ENCODE results near the gene KIF26B. TPM values are rescaled to one million over a fixed set of nuclear protein-coding genes. Genes with fewer than 3 reads are reported as not detected.

The KIF26B gene
- total and polyA plus RNA-seq, 8 donors, result 0.15 to 3.2 (median 0.89) TPM; not detected in 1

DNA sequence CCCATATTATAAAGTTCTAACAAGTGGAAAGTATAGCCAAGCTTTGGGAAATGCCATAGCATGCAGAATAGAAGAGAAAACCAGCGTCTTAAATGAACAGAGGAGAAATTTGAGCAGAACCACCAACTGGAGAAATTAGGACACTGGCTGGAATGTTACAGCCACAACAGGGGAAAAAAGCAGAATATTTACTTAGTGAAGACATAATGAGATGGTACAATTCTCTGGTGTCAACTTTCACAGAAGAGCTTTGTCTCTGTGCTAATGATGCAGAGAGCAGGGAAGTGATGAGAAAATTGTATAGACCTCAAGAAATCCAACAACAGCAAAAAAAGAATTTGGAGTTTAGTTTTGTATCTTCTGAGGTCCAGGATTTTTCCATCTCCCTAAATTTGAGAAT lies 249.7 kb downstream of the KIF26B start:
- H3K4me3 ChIP-seq, result no peak overlapping the region
- H3K36me3 ChIP-seq, result no peaks in the 10 kb centered on the region
- DNase-seq, result no peak
- intact Hi-C loops (cut with DNase I; ENCODE audit: low total_unique reads), result no loop called here
- 79 to 85% (median 81%) methylated on average over 1 of the region's 1 CpG for WGBS, 5 donors
- no peaks in the 10 kb centered on the region for H3K9me3 ChIP-seq
- no peak overlapping the region for H3K27ac ChIP-seq
- no peaks in the 10 kb centered on the region for H3K27me3 ChIP-seq
- TF ChIP-seq EP300 (IDR thresholded peaks at IDR 0.05) (no peak), POLR2A (IDR thresholded peaks at IDR 0.05) (no peak), POLR2AphosphoS5 (IDR thresholded peaks at IDR 0.05) (no peak)
- TF ChIP-seq, protein P1, sequence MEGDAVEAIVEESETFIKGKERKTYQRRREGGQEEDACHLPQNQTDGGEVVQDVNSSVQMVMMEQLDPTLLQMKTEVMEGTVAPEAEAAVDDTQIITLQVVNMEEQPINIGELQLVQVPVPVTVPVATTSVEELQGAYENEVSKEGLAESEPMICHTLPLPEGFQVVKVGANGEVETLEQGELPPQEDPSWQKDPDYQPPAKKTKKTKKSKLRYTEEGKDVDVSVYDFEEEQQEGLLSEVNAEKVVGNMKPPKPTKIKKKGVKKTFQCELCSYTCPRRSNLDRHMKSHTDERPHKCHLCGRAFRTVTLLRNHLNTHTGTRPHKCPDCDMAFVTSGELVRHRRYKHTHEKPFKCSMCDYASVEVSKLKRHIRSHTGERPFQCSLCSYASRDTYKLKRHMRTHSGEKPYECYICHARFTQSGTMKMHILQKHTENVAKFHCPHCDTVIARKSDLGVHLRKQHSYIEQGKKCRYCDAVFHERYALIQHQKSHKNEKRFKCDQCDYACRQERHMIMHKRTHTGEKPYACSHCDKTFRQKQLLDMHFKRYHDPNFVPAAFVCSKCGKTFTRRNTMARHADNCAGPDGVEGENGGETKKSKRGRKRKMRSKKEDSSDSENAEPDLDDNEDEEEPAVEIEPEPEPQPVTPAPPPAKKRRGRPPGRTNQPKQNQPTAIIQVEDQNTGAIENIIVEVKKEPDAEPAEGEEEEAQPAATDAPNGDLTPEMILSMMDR (IDR thresholded peaks at IDR 0.05), result no peak
- H3K4me1 ChIP-seq, result no peaks in the 10 kb centered on the region

DNA sequence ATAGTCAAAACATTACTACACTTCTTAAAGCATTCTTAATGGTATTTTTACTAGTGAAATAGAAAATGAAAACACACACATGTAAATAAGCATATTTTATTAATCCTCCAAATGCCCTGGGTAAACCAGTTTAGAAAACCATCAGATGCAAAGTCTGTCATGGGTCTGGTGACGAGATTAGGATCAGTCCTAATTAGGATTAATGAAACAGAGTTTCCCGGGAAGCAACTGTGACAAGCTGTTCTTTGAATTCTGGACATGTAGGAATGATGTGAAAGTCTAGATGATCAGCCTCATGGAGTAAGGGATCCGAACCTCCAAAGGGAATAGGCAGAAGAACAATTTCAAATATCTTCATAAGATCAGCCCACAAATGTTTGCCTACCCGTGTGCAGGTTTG lies 250.2 kb downstream of the KIF26B start:
- H3K36me3 ChIP-seq, result no peaks in the 10 kb centered on the region
- H3K4me1 ChIP-seq, result no peaks in the 10 kb centered on the region
- no peak overlapping the region for H3K27ac ChIP-seq
- no peak overlapping the region for H3K4me3 ChIP-seq
- intact Hi-C loops (cut with DNase I; ENCODE audit: low total_unique reads), result no loop called here
- WGBS, 5 donors, result 67 to 74% (median 73%) methylated on average over 4 of the region's 4 CpGs
- no peak for TF ChIP-seq POLR2AphosphoS5 (IDR thresholded peaks at IDR 0.05)
- TF ChIP-seq, protein P1 (IDR thresholded peaks at IDR 0.05), result no peak
- no peaks in the 10 kb centered on the region for H3K27me3 ChIP-seq
- no peaks in the 10 kb centered on the region for H3K9me3 ChIP-seq
- DNase-seq, result no peak

DNA sequence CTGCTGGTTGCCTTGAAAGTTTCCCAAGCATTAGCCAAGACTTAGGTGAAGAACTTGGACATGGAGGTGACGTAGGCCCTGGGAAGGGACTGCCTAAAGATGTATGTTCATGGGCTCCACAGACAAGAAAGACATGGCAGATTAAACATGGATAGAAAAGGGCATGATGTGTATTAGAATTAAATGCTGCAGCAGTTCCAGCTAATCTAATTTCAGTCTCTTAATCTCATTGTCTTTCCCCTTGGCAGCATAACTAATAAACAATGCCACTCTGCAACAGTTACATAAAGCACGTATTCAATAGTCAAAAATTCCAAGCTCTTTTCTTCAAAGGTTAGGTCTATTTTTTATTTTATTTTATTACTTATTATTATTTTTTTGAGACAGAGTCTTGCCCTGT lies 251.6 kb downstream of the KIF26B start:
- Histone ChIP-seq H3K27me3 (no peaks in the 10 kb centered on the region), H3K27ac (no peak overlapping the region), H3K36me3 (no peaks in the 10 kb centered on the region), H3K4me3 (no peak overlapping the region), H3K9me3 (no peaks in the 10 kb centered on the region), H3K4me1 (no peaks in the 10 kb centered on the region)
- no peak for TF ChIP-seq POLR2AphosphoS5 (IDR thresholded peaks at IDR 0.05)
- no peak for TF ChIP-seq POLR2A (IDR thresholded peaks at IDR 0.05)
- TF ChIP-seq, protein P1 (IDR thresholded peaks at IDR 0.05), result no peak
- TF ChIP-seq EP300 (IDR thresholded peaks at IDR 0.05), result no peak
- no peak for DNase-seq
- 91 to 97% (median 93%) methylated on average over 2 of the region's 2 CpGs for WGBS, 5 donors
- intact Hi-C loops (cut with DNase I; ENCODE audit: low total_unique reads), result no loop called here

DNA sequence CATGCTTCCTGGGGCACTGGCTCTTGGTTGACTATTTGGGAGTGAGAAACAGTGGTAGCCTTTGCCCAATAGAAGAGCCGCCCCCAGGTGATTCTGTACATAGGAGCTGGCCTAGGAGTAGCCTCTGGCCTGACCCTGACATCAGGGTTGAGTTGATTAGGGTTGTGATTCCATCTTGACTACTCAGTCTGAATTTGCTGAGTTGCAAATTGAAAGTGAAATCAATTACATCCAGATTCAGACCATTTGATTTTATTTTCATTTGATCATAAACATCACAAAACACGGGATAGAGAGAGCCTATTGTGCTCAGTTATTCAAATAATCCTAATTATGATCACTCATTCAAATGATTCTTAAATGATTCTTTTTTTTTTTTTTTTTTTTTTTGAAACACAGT lies 253.2 kb downstream of the KIF26B start:
- Histone ChIP-seq H3K27me3 (no peaks in the 10 kb centered on the region), H3K27ac (no peak overlapping the region), H3K9me3 (no peaks in the 10 kb centered on the region), H3K4me3 (no peak overlapping the region), H3K36me3 (no peaks in the 10 kb centered on the region), H3K4me1 (no peaks in the 10 kb centered on the region)
- WGBS, 5 donors, result 88 to 92% (median 88%) methylated on average over 2 of the region's 2 CpGs
- intact Hi-C loops (cut with DNase I; ENCODE audit: low total_unique reads), result no loop called here
- TF ChIP-seq POLR2AphosphoS5 (IDR thresholded peaks at IDR 0.05) (no peak), POLR2A (IDR thresholded peaks at IDR 0.05) (no peak), EP300 (IDR thresholded peaks at IDR 0.05) (no peak)
- TF ChIP-seq, protein P1 (IDR thresholded peaks at IDR 0.05), result no peak
- no peak for DNase-seq

Data from stomach (tissue), 9 donors.